ENCODE data around the gene NABP2.
A peak's percentile ranks its signal among the peaks of the same experiment; 100 is the strongest.

The NABP2 gene

DNA sequence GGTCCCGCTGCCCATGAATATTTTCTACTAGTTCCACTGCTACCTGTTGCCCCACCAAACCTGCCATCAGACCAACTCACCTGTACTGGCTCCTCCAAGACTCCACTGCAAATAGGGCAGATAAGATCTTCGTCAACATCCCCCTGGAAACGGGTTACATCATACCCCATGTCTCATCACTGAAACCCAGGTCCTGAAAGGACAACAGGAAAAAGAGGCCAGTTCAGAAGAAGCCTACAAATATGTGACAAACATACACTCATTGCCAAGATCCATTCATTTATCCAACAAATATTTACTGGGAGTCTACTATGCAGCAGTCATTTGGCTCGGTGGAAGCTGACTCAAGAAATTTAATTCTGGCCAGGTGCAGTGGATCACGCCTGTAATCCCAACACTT, 10.3 kb upstream of the NABP2 start:
- no peak for DNase-seq (ENCODE audit: low spot score)

DNA sequence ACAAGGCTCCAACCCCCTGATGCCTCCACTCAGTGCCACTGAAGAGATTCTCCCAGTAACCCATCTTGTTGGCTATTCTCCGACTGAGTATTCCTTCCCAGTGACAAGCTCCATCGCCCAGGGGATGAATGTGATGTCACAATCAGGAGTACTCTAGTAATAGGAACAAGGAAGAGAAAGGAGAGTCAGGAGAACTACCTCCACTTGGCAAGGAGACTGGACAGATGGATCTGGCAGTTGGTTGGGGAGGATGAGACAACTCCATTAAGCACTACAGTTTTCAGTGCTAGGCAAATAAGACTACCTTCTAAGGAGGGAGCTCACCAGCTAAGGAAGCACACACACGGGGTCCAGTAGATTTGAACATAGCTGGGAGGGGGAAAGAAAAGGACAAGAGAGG, 7.7 kb upstream of the NABP2 start:
- DNase-seq (ENCODE audit: low spot score), result no peak

DNA sequence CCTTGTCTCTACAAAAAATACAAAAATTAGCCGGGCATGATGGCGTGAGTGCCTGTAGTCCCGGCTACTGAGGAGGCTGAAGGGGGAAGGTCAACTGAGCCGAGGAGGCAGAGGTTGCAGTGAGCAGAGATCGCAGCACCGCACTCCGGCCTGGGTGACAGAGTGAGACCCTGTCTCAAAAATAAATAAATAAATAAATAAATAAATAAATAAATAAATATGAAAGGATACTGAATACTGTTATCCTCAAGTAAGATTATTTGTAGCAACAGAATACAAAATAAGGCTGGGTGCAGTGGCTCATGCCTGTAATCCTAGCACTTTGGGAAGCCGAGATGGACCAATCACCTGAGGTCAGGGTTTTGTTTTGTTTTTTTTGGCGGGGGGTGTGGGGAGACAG, 4.3 kb upstream of the NABP2 start:
- no peak for DNase-seq (ENCODE audit: low spot score)

DNA sequence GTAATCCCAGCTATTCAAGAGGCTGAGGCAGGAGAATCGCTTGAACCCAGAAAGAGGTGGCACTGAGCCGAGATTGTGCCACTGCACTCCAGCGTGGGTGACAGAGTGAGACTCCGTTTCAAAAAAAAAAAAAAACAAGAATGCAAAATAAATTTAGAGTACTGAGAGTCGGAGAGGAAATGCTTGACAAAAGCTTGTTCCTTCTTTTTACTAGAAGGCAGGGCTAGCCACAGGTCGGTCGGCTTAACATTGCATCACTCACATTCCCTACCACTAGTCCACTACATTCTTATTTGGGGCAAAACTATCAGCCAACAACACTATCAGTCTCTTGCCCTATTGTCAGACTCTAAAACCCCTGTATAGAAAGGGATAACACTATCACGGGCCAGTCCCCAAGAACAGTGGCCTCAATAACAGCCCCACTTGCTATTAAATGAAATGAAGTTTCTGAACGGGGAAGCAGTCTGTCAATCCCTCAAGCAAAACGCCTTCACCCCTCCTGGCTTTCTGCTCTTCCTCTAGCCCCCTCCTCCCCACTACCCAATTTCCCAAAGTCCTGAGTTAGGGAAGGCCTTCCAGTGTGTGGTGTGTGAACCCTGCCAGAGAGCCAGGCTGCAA, 3.4 kb upstream of the NABP2 start:
- peak; percentile 64 for DNase-seq (ENCODE audit: low spot score)

DNA sequence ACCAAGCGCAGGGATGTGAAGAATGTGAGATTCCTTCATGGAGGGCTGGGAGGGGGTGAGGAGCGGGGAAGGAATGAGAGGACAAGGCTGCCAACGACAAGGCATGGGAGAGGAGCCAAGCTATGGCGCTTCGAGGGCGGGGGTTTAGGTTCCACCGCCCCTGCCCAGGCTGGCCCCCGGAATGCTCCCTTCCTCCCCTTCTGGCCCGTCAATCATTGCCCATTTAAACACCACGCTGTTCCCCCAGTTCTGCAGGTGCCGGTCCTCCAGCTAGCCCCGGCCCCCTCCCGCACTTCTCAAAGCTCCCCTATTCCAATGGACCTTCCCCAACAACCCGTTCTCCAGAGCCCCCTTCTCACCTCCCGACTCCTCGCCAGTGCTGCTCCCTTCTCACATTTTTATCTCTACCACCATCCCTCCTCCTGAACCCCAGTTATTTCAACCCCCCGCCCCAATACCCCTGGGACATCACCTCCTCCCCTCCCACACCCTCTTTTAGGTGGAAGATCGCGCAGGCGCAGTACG, 2.8 kb upstream of the NABP2 start:
- DNase-seq (ENCODE audit: low spot score), result peak; percentile 93

DNA sequence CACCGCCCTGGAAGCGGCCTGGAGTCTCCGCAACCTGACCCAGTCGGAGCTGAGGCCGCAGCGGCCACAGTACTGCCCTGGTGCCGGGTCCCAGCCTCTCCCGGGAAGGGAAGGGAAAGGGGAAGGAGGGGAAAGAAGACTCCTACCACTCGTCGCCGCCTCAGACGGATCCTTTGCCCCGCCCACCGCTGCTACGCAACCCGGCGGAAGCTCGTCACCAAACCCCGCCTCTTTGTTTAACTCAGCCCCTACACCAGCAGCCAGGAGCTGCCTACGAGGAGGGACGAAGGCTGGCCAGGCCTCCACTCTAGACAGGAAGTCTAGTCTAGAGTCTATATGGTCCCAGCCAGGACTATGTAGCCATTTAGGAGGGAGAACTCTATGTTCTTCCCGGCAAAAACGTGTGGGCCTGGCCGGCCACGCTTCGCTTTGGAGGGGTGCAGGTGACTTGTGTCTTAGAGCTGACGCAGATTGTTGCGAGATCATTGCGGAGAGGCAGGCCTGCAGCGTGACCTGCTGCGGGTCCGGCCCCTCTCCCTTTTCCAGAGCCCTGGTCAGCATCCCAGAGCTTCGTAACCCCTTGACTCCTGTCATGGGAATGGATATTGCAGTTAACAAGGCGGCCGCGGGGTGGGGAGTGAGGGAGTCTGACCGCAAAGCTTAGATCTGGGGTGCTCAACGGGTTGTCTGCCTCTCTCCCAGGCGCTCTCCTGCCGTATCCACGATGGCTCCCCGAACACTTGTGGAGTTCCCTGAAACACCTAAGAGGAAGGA, 2.2 kb upstream of the NABP2 start, which contains the start of gene RNF41:
RNF41 (minus strand) TSS at position 166 of the 774 bp plus-strand sequence. CDS start 7,875 bp downstream, outside the sequence.
- DNase-seq (ENCODE audit: low spot score), result peak; percentile 98

DNA sequence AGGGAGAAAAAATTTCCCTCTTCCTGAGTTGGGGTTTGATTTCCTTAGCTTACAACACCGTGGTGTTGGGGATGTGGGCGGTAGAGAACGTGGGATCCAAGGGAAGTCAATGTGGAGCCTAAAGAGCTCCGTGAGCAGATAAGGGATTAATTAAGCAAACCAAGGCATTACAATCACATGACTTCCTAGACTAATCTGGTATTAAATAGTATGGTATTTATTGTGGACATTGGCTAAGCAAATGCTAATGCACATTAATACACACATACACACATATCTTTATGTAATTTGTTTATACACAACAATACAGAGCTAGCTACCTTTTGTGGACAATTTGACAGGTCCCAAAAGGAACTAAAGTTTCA, 1.6 kb upstream of the NABP2 start:
- DNase-seq (ENCODE audit: low spot score), result no peak

DNA sequence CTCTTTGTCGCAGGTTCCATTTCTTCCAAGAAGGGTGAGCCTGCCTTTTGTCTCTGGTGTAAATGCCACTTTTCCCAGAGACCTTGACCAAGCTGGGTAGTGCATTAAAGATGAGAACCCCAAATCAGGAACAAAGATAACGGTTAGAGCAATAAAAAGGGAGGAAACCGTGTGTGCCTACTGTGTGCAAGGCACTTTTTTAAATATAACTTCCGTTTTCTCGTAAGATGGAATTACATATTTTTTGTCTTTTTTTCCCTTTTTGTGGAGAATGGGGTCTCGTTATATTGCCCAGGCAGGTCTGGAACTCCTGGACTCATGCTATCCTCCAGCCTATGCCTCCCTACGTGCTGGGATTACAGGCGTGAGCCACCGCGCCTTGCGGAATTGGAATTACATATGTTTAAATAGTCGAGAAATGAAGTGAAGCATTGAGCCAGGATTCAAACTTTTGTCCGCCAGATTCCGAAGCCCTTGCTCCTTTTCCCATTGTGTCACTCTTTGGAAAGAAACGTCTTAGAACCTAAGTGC, 506 bp upstream of the NABP2 start:
- DNase-seq (ENCODE audit: low spot score), result no peak

DNA sequence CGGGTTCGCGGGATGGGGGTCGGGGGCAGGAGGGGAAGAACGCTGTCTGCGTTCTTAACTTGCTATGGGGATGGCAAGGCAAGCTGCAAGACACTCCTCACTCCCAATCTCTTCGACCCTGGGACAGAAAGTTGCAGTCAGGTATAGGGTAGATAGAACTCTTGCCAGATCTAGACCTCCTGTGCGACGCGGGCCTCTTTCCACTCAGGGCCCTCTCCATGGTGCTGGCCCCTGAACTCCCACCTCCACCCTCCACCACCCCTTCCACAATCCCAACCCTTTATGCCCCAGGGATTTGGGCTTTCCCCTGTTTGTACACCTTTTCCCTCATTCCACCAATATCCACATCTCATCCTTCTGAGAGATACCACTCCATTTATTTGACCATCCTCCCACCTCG, 812 bp downstream of the NABP2 start:
- DNase-seq (ENCODE audit: low spot score), result no peak

DNA sequence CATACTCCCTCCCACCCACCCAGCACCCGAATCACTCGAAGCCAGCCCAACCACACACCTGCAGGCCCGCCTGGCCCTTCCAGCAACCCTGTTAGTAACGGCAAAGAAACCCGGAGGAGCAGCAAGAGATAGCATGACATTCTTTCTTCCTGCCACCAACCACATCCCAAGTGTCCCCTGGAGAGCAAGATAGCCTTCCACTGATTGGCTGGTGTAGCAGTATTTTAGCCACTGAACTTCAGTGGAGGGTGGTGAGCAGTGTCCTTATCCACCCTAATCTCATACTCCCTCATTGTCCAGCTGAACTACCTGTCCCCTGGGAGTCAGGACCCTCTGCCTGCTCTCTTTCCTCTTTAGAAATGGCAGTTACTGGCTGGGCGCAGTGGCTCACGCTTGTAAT, 4.9 kb downstream of the NABP2 start:
- no peak for DNase-seq (ENCODE audit: low spot score)

DNA sequence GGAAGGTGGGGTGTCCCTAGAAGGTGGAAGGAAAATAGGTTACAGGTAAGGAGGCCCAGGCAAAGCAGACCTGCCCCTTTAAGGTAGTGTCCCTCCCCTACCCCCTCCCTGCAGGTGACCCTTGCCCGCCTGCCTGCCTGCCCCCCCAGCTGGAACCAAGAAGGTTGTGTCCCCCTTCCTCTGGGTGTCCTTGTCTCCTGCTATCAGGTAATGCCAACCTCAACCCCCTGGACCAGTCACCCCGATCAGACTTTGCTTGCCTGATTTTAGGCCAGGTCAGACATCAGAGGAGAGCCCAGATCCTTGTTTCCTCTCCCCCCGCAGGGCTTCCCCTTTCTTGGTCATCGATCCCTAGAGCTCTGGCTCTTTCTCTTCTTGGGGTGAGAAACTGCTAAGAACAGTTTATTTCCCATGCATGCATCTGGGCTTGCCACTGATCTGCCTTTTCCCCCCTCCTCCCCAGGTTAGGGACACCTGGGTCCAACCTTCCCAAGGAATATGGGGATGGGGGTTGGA, 5.8 kb downstream of the NABP2 start, which contains the start of gene SLC39A5:
SLC39A5 (plus strand) TSS at position 136 of the 516 bp plus-strand sequence. CDS start 1,224 bp downstream, outside the sequence.
- no peak for DNase-seq (ENCODE audit: low spot score)

DNA sequence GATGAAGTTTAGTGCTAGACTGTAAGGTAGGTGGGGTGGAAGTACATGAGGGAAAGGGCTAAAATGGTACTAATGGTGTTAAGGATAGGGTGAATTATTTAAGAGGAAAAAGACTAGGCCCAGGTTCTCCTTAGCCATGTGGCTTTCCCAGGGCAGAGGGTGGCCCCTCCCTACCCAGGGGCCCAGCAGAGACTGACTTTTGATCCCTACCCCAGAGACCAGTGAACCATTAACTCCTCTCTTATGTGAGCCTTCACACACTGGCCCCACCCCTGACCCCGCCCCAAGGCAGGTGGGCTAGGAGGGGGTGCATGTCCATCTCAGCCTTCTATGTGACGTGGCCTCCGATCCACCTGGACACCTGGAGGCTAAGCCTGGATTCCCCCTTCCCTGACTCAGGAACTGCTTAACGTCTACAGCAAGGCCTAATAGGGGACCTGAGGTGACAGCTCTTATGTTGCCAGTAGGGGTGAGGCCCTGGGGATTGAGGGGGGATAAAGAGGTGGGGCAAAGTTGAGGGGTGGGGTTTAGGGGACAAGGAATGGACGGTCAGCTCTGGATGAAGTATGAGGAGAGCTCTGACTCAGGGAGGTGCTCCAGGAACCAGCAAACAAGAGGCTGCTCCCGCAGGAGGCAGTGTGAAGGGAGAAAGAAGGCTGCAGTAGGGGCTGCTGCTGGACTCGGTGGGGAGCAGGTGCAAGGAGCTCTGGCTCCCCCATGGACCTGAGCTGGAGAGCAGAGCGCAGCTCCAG, 6.5 kb downstream of the NABP2 start:
- DNase-seq (ENCODE audit: low spot score), result no peak

DNA sequence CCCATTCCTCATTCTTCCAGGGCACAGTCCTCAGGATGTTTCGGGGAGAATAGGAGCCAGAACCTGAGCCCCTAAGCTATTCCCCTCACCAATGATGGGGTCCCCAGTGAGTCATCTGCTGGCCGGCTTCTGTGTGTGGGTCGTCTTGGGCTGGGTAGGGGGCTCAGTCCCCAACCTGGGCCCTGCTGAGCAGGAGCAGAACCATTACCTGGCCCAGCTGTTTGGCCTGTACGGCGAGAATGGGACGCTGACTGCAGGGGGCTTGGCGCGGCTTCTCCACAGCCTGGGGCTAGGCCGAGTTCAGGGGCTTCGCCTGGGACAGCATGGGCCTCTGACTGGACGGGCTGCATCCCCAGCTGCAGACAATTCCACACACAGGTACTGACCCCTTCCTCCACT, 7.0 kb downstream of the NABP2 start:
- no peak for DNase-seq (ENCODE audit: low spot score)

DNA sequence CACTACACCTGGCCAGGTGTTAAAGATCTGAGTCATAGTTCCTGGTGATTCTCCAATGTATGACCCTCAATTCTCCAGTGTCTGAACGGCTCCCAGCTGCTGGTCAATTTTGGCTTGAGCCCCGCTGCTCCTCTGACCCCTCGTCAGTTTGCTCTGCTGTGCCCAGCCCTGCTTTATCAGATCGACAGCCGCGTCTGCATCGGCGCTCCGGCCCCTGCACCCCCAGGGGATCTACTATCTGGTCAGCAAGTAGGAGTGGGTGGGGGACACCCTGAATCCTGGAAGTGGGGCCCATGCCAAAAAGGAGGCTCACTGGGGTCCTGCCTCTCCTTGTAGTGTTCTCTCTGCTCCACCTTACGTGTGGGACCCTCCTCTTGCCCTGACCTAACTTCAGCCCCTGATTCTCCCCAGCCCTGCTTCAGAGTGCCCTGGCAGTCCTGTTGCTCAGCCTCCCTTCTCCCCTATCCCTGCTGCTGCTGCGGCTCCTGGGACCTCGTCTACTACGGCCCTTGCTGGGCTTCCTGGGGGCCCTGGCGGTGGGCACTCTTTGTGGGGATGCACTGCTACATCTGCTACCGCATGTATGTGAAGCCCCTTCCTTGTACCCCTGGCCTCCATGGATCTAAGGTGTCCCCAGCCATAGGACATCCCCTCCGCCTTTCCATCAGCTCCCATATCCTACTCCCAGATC, 10.7 kb downstream of the NABP2 start:
- no peak for DNase-seq (ENCODE audit: low spot score)

DNA sequence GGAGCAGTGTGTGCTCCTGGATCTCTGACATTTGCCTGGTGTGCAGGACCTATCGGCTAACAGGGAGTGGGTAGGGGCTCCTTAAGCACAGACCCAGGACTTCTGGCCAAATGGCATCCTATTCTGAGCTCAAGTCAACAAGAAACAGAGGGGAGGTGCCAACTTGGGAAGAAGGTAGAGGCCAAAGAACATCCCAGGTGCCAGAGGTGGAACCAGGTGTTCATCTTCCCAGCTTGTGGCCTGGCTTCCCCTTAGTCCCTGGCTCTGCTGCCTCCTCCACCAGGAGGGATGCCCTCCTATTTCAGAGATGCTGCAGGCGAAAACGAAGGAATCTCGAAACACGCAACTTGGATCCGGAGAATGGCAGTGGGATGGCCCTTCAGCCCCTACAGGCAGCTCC, 11.9 kb downstream of the NABP2 start:
- no peak for DNase-seq (ENCODE audit: low spot score)

DNA sequence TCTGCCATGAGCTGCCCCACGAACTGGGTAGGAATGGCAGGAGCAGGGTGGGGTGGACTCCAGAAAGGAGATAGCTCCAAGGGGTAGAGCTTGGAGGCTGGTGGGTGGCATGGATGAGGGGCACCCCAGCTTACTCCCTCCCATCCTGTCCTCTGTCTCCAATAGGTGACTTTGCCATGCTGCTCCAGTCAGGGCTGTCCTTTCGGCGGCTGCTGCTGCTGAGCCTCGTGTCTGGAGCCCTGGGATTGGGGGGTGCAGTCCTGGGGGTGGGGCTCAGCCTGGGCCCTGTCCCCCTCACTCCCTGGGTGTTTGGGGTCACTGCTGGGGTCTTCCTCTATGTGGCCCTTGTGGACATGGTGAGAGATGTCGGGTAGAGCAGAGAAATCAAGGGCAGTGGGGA, 12.8 kb downstream of the NABP2 start:
- DNase-seq (ENCODE audit: low spot score), result no peak

DNA sequence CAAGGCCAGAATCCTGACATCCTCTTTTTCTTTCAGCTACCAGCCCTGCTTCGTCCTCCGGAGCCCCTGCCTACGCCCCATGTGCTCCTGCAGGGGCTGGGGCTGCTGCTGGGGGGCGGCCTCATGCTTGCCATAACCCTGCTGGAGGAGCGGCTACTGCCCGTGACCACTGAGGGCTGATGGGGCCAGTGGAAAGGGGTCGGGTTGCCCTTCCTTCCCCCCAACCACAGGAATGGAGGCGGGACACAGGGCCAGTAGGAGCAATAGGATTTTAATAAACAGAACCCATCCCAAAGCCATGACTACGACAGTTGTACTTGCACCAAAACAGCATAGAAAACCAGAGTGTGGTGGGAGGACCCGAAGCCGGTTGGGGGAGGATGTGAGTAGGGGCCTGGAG, 13.4 kb downstream of the NABP2 start:
- DNase-seq (ENCODE audit: low spot score), result no peak

DNA sequence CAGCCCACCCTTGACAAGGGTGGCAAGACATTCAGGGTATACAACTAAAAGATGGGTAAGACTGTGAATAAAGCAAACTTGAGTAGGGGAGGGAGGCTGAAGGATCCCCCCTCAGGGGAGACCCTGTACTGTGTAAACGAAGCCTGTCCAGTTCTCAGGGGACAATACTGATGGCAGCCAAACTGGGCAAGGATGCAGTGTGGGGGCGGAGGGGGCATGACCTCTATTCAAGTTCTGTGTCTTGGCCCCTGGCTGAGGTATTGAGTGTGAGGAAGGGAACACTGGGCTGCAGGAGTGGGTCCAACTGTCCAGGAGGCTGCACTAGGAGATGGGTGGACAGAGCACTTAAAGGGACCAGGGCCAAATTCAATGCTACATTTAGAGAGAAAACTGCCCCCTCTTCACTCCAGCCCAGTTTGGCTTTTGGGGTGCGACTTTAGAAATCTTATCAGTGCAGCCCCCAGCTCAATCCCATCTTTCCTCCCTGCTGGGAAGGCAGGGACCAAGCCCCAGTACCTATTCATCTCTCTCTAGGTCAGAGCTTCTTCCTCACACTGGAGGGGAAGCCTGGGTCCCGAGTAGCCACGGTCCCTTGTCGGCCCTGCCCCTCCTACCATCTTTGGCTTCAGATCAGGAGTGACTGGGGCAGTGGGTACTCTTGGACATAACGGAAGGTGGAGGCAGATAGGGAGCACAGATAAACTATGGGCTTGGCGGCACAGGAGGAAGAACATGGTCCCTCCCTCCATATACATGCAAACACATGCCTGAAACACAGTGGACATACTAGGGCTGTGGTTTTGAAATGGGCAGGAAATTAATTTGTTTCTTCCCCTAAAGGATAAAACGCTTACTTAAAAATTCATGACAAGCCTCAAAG, 17.5 kb downstream of the NABP2 start:
- no peak for DNase-seq (ENCODE audit: low spot score)

DNA sequence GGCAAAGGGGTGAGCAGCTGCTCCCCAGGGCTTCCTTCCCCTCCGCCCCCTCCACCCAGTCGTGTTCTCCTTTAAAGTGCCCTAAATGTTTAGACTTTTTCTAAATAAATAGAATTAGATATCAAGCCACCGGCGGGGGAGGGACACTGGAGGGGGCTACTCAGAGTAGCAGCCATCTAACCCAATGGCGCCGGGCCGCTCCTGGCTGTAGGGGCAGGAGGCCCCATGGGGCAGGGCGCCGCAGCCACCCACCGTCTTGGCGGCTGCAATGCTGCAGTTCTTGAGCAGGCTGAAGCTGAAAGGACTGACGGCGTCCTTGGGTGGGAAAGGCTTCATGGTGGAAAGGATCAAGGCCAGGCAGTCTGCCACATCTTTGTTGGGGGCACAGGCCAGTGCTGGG, 18.8 kb downstream of the NABP2 start:
- no peak for DNase-seq (ENCODE audit: low spot score)

DNA sequence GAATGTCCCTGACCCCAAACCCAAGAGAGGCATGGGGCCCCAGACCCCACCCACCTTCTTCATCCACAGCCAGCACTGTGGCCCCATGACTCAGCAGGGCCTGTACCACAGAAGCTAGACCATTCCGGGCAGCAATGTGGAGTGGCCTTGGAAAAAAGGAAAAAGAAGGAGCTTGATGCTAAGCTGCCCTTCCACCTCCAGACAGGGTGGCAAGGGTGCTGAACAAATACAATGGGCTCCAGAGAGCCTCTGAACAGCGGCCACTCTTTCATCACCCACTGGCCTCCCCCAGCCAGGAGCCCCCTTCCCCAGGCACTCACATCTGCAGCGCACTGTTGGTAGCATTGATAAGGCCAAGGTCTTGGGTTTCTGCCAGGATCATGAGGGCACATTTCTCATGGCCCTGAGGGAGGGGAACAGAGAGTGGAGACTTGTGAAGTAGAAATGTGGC, 19.6 kb downstream of the NABP2 start:
- DNase-seq (ENCODE audit: low spot score), result peak; percentile 44

DNA sequence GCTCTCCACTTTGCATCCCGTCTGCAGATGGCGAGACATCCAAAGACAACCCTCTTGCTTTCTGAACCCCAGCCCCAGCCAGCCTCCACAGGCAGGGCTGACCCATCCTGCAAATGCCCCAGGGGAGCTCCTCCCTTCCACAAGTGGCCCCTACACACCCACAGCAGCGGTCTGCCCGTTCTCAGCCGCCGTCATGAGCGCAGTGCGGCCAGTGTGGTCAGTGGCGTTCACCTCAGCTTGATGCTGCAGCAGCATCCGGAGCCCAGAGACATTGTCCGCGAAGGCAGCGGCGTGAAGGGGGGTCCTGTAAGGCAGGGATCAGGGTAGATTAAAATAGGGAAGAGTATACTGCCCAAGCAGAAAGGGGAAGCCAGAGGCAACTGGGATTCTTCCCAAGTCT, 20.4 kb downstream of the NABP2 start:
- DNase-seq (ENCODE audit: low spot score), result no peak

Measured in hepatic stellate cell (primary cell).